ENCODE data around the gene DGKA.
A peak's percentile ranks its signal among the peaks of the same experiment; 100 is the strongest.
"Not testable (repeated sequence)": the region's sequence is repeated elsewhere in the genome, so short reads cannot be mapped to it uniquely, and the experiment has no call there.

Gene DGKA

DNA sequence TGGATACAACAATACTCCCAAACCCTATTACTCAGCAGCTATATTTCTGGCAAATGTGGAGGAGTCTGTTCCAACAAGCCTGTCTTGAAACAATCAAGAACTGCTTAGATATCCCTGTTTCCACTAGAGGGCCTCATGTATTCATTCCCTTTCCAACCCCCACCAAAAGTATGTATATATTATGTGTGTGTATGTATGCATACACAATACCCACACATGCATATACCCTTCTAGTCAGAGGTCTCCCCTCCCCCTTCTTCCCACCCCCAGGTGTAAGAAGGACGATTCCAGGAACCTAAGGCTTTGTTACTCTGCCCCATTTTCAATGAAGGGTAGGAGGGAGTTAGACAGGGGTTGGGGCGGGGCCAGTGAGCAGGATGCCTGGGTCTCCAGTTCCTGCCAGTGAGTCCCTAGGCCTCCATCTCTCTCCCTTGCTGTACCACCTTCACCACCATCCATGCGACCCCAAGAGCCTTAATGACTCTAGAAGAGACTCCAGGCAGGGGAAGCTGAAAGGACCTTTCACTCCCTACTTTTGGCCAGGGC lies at the start of gene DGKA:
Gene DGKA (plus strand): TSS at position 392 of the 546 bp plus-strand sequence. CDS start 5,342 bp downstream, outside the sequence.
- DNase-seq (ENCODE audit: low read depth): peak; percentile 63

DNA sequence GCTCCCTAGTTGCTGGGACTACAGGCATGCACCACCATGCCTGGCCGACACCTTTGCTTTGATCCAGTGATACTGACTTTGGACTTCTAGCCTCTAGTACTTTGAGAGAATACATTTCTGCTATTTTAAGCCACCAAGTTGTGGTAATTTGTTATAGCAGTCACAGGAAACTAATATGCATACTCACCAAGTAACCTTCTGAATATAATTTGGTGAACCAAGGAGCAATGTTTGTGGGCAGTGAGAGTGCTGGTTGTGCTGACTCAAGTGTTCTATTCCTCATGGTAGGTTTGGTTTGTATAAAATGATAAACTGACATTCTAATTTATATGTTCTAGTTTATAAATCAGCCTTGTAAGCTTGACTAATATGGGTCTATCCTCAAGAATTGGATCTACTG lies 45.8 kb upstream of the DGKA start:
- no peak for DNase-seq (ENCODE audit: low read depth)

DNA sequence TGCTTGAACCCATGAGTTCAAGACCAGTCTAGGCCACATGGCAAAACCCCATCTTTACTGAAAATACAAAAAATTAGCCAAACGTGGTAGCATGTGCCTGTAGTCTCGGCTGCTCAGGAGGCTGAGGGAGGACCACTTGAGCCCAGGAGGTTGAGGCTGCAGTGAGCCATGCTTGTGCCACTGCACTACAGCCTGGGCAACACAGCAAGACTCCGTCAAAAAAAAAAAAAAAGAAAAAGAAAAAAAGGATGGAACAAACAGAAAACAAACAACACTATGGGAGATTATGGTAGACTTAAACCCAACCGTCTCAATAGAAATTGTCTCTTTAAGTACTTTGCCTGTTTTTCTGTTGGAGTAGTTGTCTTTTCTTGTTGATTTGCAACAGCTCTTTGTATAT lies 39.7 kb upstream of the DGKA start:
- no peak for DNase-seq (ENCODE audit: low read depth)

DNA sequence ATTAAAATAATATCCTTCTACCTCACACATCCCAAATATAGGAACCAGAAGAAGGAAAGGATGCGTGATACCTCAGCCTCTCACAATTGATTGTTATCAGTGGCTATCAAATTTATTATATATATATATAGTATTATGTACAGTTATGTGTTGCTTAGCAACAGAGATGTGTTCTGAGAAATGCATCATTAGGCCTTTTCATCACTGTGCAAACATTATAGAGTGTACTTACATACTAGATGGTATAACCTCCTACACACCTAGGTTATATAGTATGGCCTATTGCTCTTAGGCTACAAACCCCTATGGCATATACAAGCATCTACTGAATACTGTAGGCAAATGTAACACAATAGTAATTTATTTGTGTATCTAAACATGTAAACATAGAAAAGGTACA lies 37.2 kb upstream of the DGKA start:
- DNase-seq (ENCODE audit: low read depth): no peak

DNA sequence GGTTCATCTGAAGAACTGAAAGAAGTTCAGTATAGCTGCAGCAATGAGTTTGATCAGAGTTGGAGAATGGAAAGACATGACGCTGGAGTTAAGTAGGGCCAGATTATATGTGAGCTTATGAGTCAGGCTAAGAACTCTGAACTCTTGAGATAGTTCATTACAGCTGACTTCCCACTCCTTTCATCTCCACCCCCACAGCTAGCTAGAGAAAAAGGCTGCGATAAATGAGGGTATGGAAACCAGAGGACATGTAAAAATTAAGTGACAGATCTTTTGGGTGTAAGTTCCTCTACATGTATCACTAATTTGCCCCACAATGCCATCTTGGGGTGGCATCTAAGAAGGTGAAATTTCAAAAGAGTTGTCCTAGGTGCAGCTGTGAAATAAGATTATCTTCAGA lies 31.9 kb upstream of the DGKA start:
- DNase-seq (ENCODE audit: low read depth): no peak

DNA sequence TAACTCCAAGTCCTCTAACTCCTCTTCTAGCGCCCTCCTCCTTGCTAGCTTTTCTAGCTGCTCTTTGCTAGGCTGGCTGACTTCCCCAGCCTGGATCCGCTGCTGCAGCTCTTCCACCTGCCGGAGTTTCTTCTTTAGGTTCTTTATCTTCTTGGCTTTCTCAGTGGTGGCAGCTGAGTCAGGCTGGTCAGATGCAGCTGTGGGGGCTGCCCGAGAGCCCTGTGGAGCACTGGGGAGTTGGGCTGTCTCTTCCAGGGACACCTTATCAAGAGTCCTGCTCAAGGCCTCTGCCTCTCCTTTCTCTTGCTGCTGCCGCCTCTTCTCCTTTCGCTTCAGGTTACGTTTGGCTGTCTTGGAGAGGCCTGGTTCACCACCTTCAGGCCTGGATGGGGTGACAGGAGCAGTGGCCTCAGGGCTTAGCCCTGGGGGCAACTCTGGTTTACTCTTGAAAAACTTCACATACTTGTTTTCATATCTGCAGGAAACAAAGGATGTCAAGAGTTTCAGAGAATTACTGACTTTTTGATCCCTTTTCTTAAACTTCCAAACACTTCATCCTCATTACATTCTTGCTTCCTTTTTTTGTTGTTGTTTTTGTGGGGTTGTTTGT lies 29.0 kb upstream of the DGKA start:
- no peak for DNase-seq (ENCODE audit: low read depth)

DNA sequence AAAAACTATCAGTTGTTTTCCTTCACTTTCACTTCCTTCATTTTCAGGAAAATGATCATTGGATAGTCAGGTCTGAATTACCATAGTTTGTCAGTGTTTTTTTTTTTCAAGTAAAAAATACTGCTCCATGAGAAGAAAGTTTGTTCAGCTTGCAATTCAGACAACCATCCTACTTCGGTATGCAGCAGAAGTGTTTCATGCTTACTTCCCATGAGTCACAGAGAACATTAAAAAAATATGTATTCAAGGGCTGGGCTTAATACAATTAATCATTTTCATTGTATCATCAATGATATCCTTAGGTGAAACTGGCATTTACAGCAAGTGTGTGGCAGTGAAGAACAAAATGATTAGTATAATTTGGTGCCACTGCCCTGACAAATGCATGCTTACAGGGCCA lies 24.9 kb upstream of the DGKA start:
- DNase-seq (ENCODE audit: low read depth): no peak

DNA sequence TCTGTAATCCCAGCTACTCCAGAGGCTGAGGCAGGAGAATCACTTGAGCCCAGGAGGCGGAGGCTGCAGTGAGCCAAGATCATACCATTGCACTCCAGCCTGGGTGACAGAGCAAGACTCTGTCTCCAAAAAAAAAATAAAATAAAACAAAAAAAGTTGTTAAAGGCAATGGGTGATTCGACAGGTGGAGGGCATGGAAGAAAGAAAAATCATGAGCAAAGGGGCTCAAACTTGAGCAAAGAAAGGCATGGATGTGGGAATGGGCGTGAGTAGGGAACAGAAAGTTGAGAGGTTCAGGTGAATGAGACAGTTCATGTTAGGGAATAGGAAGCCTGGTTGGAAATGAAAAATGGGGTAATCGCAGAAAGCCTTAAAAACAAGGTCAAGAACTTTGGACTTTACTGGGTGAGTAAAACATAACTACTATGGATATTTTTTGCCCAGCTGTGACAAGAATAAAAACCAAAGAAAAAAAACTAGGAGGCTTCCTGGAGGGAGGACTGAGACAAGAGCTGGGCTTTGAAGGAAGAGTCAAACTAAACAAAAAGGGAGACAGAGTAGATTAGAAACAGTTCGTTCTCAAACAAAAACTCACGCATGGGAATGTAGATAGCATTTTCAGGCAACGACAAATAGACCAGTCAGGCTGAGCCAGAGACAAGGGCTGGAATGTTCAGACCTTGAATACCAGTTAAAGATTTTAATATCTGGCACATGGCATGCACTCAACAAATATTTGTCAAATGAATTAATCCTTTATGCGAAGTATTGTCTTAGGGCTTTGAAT lies 22.0 kb upstream of the DGKA start:
- no peak for DNase-seq (ENCODE audit: low read depth)

DNA sequence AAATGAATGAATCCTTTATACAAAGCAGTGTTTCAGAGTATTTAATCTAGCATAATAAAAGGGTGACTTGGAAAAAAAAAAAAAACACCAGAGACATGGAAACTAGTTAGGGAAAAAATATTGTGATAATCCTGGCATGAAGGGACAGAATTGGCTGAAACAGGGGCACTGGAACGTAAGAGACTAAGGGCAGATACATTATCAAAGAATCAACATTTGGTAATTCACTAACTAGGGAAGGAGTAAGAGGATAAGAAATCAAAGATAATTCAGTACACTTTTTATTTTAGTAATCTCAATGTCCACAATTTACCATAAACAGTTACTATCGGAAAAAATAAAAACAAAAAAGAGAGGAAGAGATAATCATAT lies 21.5 kb upstream of the DGKA start:
- DNase-seq (ENCODE audit: low read depth): no peak

DNA sequence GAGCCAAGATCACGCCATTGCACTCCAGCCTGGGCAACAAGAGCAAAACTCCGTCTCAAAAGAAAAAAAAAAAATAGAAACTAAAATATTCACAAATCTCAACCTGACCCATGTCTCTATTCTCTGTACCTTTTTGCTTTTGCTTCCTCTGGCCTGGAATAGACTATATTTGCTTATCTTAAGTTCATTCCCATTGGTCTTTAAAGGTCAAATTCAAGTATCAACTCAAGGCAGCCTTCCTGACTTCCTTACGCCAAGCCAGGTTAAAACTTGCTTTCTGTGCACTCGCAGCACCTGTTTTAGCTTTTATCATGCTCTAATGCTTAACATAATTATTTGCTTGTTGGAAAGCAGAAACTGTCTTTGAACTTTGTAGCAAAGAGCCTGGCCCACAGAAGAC lies 18.1 kb upstream of the DGKA start:
- DNase-seq (ENCODE audit: low read depth): no peak

DNA sequence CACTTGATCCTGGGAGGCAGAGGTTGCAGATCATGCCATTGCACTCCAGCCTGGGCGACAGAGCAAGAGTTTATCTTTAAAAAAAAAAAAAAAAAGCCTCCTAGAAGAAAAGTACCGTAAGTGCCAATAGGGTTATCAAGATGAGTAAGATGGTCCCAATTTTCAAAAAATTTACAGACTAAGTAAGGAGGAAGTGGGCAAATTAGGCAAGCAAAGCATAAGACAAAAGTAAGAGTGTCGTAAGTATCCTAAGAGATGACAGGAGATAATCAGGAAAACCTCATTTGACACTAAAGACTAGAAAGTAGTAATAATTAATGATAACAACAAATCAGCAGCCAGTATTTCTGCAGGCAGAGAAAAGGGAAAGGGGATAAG lies 15.5 kb upstream of the DGKA start:
- DNase-seq (ENCODE audit: low read depth): no peak

DNA sequence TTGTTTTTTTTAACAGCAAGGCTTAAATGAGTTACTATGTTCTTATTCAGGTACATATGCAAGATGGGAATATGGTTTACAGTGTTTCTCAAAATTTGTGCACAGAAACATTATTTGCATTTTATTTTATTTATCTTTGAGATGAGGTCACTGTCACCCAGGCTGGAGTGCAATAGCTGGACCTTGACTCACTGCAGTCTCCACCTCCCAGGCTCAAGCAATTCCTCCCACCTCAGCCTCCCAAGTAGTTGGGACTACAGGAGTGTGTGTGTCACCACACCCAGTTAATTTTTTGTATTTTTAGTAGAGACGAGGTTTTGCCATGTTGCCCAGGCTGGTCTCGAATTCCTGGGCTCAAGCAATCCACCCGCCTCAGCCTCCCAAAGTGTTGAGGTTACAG lies 11.9 kb upstream of the DGKA start:
- not testable (repeated sequence) for DNase-seq (ENCODE audit: low read depth)

DNA sequence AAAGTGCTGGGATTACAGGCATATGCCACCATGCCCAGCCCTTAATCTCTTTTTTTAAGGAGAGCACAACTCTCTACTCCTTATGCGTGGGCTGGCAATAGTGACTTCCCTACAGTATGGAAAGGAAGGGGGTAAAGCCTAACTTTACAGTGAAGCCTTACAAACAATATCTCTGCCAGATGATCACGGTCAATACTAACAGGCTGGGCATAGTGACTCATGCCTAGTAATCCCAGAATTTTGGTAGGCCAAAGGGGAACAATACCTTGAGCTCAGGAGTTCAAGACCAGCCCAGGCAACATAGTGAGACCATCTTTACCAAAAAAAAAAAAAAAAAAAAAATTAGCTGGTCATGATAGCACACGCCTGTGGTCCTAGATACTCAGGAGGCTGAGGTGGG lies 8.8 kb upstream of the DGKA start:
- DNase-seq (ENCODE audit: low read depth): no peak

DNA sequence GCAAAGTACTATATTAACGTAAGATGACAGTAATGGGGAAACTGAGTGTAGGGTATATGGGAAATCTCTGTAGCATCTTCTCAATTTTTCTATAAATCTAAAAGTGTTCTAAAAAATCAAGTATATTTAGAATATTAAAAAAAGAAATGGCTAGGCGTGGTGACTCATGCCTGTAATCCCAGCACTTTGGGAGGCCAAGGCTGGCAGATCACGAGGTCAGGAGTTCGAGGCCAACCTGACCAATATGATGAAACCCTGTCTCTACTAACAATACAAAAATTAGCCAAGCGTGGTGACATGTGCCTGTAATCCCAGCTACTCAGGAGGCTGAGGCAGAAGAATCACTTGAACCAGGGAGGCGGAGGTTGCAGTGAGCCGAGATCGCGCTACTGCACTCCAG lies 7.3 kb upstream of the DGKA start:
- not testable (repeated sequence) for DNase-seq (ENCODE audit: low read depth)

DNA sequence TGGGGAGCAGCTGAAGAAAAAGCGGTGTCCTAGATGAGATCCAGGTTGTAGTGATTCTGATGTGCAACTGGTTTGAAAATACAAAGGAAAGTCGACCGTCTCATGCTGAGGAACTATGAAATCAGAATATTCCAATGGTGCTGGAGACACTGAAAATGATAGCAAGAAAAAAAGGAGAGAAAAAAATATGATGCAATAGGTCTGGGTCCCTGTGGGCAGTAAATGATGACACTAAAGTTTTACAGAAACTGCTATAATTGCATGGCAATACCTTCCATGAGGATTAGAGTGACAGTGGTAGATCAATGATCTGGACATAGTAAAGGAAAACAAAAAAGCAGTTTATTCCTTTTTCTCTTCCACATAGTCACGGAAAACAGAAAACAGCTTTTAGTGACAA lies 5.6 kb upstream of the DGKA start:
- DNase-seq (ENCODE audit: low read depth): no peak

DNA sequence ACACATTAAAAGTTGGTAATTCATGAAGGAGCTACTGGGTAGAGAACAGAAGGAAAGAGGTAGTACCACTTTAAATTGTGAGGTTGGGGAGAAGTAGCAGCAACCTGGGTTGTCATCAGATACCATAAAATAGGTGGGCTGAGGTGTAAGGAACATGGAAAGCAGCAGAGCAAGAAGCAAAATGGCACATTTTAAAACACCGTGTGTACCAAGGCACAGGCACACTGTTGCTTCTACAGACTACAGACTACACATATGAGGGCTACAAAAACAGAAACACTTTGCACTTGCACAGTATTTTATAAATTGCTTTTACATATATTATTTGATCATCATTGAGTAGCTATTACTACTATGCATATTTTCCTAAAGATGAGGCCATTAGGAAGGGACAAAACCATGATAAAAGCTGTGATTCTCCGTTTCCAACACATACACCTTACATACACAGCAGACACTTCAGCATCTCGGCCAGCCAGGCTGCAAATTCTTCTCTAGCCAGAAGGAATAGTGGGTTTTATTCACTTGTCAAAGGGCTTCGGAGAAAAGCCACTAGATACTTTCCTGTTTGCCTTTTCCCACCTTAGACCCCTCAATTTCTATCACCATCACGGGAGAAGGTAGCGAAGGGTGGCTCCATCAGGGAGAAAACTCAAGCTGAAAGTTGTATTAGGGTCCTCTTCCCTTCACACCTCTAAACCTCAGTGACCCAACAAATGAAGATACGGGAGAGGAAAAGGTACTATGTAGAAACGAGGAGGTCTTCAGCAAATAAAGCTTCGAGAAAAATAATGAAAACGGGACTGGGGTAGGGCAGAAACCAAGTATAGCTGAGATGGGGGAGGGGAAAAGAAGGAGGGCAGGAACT lies 4.9 kb upstream of the DGKA start:
- DNase-seq (ENCODE audit: low read depth): no peak

DNA sequence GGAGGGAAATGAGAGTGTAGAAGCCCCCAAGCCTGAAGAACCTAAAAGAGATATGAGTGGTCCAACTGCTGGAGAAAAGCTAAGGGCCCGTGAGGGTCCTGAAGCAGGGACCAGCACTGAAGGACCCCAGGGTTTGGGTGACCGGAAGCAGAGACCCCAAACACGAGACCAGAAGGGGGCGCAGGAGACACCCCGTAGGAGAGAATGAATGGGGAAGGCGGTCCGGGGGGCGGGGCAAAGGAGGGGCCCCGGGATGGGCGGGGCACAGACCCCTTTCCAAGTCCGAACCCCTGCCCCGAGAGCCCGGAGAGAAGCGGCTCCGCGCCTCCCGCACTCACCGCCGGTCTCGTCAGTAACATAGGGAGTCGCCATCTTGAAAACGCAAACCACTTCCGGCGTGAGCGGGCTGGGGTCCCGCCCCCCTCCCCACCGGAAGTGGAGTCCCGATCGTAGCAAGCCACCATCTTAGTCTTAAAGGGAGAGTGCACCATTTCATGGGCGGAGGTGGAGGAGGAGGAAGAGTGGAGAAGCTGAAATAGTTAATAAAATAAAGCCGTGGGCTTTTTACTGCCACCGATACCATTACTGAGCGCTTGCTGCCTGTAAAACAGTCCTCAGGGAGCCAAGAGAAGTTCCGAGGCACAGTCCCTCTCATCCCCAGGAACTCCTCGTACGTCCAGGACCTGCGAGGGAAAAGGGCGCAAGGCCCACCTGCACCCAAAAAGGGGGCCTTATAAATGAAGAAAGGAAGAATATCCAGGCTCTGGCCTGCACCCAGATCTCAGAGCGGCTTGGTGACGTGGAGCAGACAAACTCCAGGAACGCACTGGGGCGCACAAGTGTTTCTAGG lies 4.0 kb upstream of the DGKA start:
- DNase-seq (ENCODE audit: low read depth): peak; percentile 85

DNA sequence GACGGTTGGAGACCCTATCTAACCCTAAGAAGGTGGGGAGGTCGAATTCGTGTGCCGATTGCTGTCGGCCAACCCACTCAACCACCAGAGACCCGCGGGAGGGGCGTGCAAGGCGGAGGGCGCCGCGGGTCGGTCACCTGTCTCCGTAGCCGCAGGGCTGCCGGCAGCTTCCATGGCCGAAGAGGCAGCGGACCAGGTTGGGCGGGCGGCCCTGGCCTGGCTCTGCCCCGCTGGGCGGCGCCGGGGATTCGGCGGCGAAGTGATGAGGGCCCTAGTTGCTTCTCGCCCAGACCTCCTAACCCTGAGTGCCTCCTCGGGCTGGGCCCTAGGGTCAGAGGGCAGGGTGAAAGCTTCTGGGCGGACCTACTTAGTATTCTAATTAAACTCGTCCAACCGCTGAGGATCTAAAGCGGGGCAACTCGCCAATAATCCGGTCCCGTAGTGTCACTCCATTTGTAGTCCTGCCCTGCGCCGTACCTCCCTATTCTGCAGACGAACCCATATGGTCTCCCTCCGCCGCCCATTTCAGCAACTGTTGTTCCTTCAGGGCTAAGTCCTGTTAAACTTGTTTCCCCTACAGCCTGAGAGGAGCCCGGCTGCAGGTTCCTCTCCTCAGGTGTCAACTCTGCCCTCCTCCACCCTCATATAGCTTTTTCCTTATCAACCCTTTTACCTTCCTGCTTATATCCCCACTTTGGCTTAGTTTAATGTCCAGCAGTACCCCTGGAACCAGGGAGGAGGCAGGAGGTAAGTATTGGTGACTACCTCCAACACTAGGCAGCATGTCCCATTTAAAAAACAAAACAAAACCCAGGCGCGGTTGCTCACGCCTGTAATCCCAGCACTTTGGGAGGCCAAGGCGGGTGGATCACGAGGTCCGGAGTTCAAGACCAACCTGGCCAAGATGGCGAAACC lies 3.1 kb upstream of the DGKA start, which contains the start of gene PYM1:
Gene PYM1 (minus strand): TSS at position 307 of the 915 bp plus-strand sequence. CDS start 133 bp downstream, at position 174.
- DNase-seq (ENCODE audit: low read depth): peak; percentile 45

DNA sequence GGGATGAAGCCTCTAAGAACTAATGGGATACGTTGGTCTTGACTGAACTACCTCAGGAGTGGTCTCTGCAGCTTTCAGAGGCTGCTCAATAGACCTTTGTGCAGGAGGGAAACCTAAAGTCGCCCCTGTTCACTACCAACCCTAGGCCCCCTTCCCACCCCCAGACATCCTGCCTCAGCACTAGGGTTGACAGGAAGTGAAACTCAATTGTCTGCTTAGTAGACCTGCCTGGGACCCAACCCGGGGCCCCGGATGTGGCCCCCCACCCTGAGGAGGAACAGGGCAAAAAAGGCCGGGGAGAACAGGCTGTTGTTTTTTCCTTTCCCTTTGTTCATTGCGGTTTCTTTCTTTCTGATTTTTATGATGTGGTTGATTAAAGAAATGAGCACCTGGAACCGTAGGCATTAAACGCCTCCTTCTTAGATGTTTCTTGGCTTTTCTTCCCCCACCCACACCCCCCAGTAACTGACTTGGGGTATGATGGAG lies 1.6 kb upstream of the DGKA start:
- peak; percentile 72 for DNase-seq (ENCODE audit: low read depth)

DNA sequence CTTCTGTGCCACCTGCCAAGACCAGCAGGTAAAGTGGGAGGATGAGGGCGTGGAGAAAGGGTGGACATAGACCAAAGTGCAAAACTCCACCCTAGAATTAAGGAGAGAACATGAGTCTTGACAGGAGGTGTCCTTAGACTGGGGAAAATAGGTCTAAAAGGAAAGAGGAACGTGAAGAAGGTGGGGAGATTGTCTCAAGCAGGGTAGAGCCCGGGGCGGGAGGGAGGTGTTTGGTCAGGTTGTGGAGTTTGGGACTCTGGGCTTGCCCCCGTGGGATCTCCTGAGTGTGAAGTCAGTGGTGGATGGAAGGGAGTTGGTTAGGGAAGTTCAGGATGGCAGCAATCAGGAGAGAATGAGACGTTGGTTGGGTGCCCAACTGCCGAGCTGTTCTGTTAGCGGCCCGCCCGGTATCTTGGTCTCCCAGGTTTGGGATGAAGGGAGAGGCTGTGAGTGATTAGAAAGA lies 386 bp downstream of the DGKA start:
- DNase-seq (ENCODE audit: low read depth): no peak
